Measurements from ENCODE around the gene BCAP31.
"Not testable (repeated sequence)": the region's sequence is repeated elsewhere in the genome, so short reads cannot be mapped to it uniquely, and the experiment has no call there.

BCAP31 gene

GRCh38 chrX:153755136-153755535 lies 30.9 kb upstream of the BCAP31 start:
- H3K27me3 ChIP-seq (ENCODE audit: control insufficient read depth, insufficient read depth, low read length), result no peaks in the 10 kb centered on the region
- H3K4me1 ChIP-seq (ENCODE audit: control insufficient read depth, insufficient read depth, low read length), result no peaks in the 10 kb centered on the region

DNA sequence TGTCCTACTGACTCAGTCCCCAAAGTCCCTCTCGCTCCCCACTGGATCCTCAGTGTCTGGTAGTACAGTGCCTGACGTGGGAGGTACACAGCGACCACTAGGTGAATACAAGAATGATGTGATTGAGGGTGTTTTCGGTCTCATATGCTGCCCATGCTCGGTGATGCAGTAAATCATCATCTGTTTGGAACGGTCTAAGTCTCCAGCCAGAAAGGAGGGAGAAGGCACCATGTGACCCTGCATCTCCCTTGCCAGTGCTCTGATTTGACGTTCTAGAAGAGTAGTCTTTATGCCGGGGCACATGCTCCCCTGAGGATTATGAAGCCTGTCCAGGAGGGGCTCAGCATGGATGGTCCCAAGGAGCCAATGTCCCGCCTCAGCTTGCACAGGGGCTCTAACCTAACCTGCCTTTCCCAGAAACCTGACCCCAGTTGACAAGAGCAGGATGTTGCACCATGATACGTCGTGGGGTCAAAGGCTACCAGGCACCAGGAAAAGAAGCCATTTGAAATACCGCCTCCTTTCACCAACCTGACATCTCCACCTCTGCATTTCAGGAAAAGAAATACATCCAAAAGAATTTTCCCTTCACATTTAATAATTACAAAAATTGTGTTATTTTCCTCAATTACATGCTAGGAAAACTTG lies 26.1 kb upstream of the BCAP31 start:
- Histone ChIP-seq H3K27ac (ENCODE audit: low read depth, low read length) (no peak overlapping the region), H3K27me3 (ENCODE audit: control insufficient read depth, insufficient read depth, low read length) (no peaks in the 10 kb centered on the region), H3K9ac (ENCODE audit: low read depth, low read length) (no peak overlapping the region), H3K9me3 (ENCODE audit: control insufficient read depth, insufficient read depth, low read length) (peaks cover 18% of the 10 kb centered on the region; the same call in 1 of the 2 replicates), H3K4me3 (ENCODE audit: low read depth, low read length) (no peak overlapping the region), H3K36me3 (ENCODE audit: control insufficient read depth, insufficient read depth, low read length) (no peaks in the 10 kb centered on the region), H3K4me1 (ENCODE audit: control insufficient read depth, insufficient read depth, low read length) (no peaks in the 10 kb centered on the region)

More at GRCh38 chrX:153755136-153755535, 30.9 kb upstream of the BCAP31 start:
- peaks cover 37% of the 10 kb centered on the region for H3K9me3 ChIP-seq (ENCODE audit: control insufficient read depth, insufficient read depth, low read length)
- H3K9ac ChIP-seq (ENCODE audit: low read depth, low read length), result no peak overlapping the region
- H3K36me3 ChIP-seq (ENCODE audit: control insufficient read depth, insufficient read depth, low read length), result no peaks in the 10 kb centered on the region
- no peak overlapping the region for H3K4me3 ChIP-seq (ENCODE audit: low read depth, low read length)
- no peak overlapping the region for H3K27ac ChIP-seq (ENCODE audit: low read depth, low read length)

DNA sequence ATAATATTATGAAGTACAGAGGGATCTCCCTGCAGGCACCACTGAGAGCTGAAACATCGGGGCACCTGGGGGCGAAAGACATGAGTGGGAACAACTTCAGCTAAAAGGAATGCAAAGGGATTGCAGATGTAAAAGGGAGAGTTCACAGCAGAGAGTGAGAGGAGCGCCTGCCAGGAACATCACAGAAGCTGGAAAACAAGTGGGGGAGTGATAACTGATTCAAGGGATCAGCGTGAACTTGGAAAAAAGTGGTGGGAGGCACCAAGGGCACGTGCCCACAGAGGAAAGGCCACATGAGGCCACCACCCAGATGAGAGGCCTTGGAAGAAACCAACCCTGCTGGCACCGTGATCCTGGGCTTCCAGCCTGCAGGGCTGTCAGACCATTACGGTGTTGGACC lies 24.8 kb upstream of the BCAP31 start:
- H3K36me3 ChIP-seq (ENCODE audit: control insufficient read depth, insufficient read depth, low read length); H3K4me1 ChIP-seq (ENCODE audit: control insufficient read depth, insufficient read depth, low read length); H3K27me3 ChIP-seq (ENCODE audit: control insufficient read depth, insufficient read depth, low read length); H3K27ac ChIP-seq (ENCODE audit: low read depth, low read length); H3K9ac ChIP-seq (ENCODE audit: low read depth, low read length); H3K4me3 ChIP-seq (ENCODE audit: low read depth, low read length): not testable (repeated sequence)
- H3K9me3 ChIP-seq (ENCODE audit: control insufficient read depth, insufficient read depth, low read length), result peaks cover 18% of the 10 kb centered on the region; the same call in 1 of the 2 replicates

DNA sequence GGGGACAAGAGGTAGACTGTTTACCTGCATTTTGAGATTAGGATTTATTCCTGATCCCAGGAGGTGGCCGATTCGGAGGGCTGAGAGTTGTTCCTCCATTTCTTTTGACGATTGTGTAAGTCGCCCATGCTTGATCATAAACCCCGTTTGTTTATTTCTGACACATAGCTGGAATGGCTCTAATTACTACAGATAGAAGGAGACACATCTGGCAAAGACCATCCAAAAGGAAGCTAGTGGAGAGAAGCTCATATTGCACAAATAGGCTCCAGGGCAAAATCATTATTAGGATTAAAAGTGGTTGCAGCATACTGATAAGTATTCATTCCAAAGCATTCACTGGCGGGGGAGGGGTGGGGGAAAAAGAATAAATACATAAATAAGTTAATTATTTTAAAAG lies 22.8 kb upstream of the BCAP31 start:
- H3K9ac ChIP-seq (ENCODE audit: low read depth, low read length); H3K4me3 ChIP-seq (ENCODE audit: low read depth, low read length); H3K27me3 ChIP-seq (ENCODE audit: control insufficient read depth, insufficient read depth, low read length); H3K4me1 ChIP-seq (ENCODE audit: control insufficient read depth, insufficient read depth, low read length); H3K36me3 ChIP-seq (ENCODE audit: control insufficient read depth, insufficient read depth, low read length); H3K27ac ChIP-seq (ENCODE audit: low read depth, low read length): not testable (repeated sequence)
- H3K9me3 ChIP-seq (ENCODE audit: control insufficient read depth, insufficient read depth, low read length), result peaks cover 11% of the 10 kb centered on the region; the same call in 1 of the 2 replicates

DNA sequence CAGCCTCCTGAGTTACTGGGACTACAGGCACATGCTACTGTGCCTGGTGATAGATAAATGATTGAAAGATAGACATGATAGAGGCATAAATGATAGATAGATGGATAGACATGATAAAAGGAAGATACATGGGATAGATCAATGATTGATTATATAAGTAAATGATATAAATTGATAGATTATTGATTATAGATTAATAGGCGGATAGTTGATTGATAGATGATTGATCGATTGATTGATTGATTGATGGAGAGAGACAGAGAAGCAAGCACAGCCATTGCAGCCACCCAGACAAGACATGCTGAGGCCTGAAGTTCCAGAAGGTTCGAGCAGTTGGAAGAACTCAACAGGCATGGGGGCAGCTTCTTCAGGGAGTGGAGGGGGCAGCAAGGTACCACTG lies 22.2 kb upstream of the BCAP31 start:
- Histone ChIP-seq H3K9ac (ENCODE audit: low read depth, low read length) (no peak overlapping the region), H3K4me1 (ENCODE audit: control insufficient read depth, insufficient read depth, low read length) (no peaks in the 10 kb centered on the region), H3K36me3 (ENCODE audit: control insufficient read depth, insufficient read depth, low read length) (no peaks in the 10 kb centered on the region), H3K4me3 (ENCODE audit: low read depth, low read length) (no peak overlapping the region), H3K9me3 (ENCODE audit: control insufficient read depth, insufficient read depth, low read length) (peaks cover 8% of the 10 kb centered on the region; the same call in 1 of the 2 replicates), H3K27ac (ENCODE audit: low read depth, low read length) (no peak overlapping the region), H3K27me3 (ENCODE audit: control insufficient read depth, insufficient read depth, low read length) (no peaks in the 10 kb centered on the region)

- H3K27me3 ChIP-seq (ENCODE audit: control insufficient read depth, insufficient read depth, low read length); H3K9ac ChIP-seq (ENCODE audit: low read depth, low read length); H3K4me1 ChIP-seq (ENCODE audit: control insufficient read depth, insufficient read depth, low read length); H3K27ac ChIP-seq (ENCODE audit: low read depth, low read length); H3K36me3 ChIP-seq (ENCODE audit: control insufficient read depth, insufficient read depth, low read length): not testable (repeated sequence)
- peak overlapping the region; percentile 35; the same call in 1 of the 2 replicates for H3K4me3 ChIP-seq (ENCODE audit: low read depth, low read length)
- peaks cover 11% of the 10 kb centered on the region for H3K9me3 ChIP-seq (ENCODE audit: control insufficient read depth, insufficient read depth, low read length)
These were observed 20.9 kb upstream of the BCAP31 start for GRCh38 chrX:153745067-153745433.

- Histone ChIP-seq H3K27ac (ENCODE audit: low read depth, low read length) (no peak overlapping the region), H3K27me3 (ENCODE audit: control insufficient read depth, insufficient read depth, low read length) (no peaks in the 10 kb centered on the region), H3K9ac (ENCODE audit: low read depth, low read length) (no peak overlapping the region), H3K4me1 (ENCODE audit: control insufficient read depth, insufficient read depth, low read length) (no peaks in the 10 kb centered on the region), H3K4me3 (ENCODE audit: low read depth, low read length) (peak overlapping the region; percentile 60), H3K9me3 (ENCODE audit: control insufficient read depth, insufficient read depth, low read length) (peaks cover 14% of the 10 kb centered on the region), H3K36me3 (ENCODE audit: control insufficient read depth, insufficient read depth, low read length) (no peaks in the 10 kb centered on the region)
These were observed 20.3 kb upstream of the BCAP31 start for GRCh38 chrX:153744210-153745066.

GRCh38 chrX:153743468-153744209 lies 19.5 kb upstream of the BCAP31 start:
- H3K27me3 ChIP-seq (ENCODE audit: control insufficient read depth, insufficient read depth, low read length); H3K36me3 ChIP-seq (ENCODE audit: control insufficient read depth, insufficient read depth, low read length); H3K27ac ChIP-seq (ENCODE audit: low read depth, low read length); H3K9ac ChIP-seq (ENCODE audit: low read depth, low read length); H3K4me1 ChIP-seq (ENCODE audit: control insufficient read depth, insufficient read depth, low read length): not testable (repeated sequence)
- Histone ChIP-seq H3K9me3 (ENCODE audit: control insufficient read depth, insufficient read depth, low read length) (peaks cover 18% of the 10 kb centered on the region), H3K4me3 (ENCODE audit: low read depth, low read length) (peak overlapping the region; percentile 60)

DNA sequence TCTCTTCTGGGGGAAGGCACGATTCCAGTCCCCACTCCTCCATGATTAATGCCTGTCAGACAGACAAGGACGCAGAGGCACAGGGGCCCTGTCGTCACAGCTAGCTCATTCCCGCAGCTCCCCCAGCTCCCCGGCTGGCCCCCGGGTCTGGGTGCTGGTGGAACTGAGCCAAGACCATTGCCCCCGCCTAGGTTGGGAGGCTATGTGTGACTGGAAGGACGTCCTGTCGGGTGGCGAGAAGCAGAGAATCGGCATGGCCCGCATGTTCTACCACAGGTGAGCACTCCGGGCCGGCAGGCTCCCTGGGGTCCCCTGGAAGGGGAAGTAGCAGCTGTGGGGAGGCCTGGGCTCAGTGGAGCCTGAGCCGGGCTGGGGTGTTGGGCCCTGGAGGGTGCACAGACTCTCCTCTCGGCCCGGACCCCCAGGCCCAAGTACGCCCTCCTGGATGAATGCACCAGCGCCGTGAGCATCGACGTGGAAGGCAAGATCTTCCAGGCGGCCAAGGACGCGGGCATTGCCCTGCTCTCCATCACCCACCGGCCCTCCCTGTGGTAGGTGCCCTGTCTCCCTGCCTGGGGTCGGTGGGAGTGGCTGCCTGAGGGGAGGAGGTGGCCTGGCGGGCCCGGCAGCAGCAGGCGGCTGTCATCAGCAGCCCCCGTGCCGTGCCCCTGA lies 18.7 kb upstream of the BCAP31 start:
- H3K4me3 ChIP-seq (ENCODE audit: low read depth, low read length); H3K27me3 ChIP-seq (ENCODE audit: control insufficient read depth, insufficient read depth, low read length); H3K36me3 ChIP-seq (ENCODE audit: control insufficient read depth, insufficient read depth, low read length); H3K4me1 ChIP-seq (ENCODE audit: control insufficient read depth, insufficient read depth, low read length); H3K9ac ChIP-seq (ENCODE audit: low read depth, low read length); H3K27ac ChIP-seq (ENCODE audit: low read depth, low read length): not testable (repeated sequence)
- H3K9me3 ChIP-seq (ENCODE audit: control insufficient read depth, insufficient read depth, low read length), result peaks cover 18% of the 10 kb centered on the region

DNA sequence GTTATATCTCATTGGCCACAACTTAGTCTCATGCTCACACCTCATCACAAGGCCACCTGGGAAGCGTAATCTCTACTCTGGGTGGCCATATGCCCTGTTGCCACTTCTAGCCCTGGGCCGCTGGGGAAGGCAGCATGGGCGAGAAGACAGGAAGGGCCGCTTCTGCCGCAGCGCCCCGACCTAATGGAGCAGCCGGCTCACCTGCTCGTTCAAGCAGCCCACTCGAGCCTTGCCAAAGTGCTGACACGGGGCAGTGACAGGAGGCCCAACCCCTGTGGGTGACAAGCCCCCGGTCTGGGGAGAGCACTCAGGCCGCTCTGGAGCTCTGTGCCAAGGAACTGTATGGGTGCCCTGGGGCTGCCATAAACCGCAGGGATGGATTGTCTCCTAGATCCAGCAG lies 17.9 kb upstream of the BCAP31 start:
- not testable (repeated sequence) for H3K27ac ChIP-seq (ENCODE audit: low read depth, low read length); H3K4me3 ChIP-seq (ENCODE audit: low read depth, low read length); H3K4me1 ChIP-seq (ENCODE audit: control insufficient read depth, insufficient read depth, low read length); H3K9ac ChIP-seq (ENCODE audit: low read depth, low read length); H3K36me3 ChIP-seq (ENCODE audit: control insufficient read depth, insufficient read depth, low read length); H3K27me3 ChIP-seq (ENCODE audit: control insufficient read depth, insufficient read depth, low read length)
- peaks cover 20% of the 10 kb centered on the region for H3K9me3 ChIP-seq (ENCODE audit: control insufficient read depth, insufficient read depth, low read length)

All from HUES48 (cell line).